SKM-1 (cell line): ENCODE measurements around the gene DDA1.
"Not testable (repeated sequence)": the region's sequence is repeated elsewhere in the genome, so short reads cannot be mapped to it uniquely, and the experiment has no call there.

Source experiments
- DNase-seq: peaks from one replicate; lab custom pipeline; 2025; ENCODE audit not compliant: unreplicated experiment; lab: John Stamatoyannopoulos, UW

Gene DDA1

DNA sequence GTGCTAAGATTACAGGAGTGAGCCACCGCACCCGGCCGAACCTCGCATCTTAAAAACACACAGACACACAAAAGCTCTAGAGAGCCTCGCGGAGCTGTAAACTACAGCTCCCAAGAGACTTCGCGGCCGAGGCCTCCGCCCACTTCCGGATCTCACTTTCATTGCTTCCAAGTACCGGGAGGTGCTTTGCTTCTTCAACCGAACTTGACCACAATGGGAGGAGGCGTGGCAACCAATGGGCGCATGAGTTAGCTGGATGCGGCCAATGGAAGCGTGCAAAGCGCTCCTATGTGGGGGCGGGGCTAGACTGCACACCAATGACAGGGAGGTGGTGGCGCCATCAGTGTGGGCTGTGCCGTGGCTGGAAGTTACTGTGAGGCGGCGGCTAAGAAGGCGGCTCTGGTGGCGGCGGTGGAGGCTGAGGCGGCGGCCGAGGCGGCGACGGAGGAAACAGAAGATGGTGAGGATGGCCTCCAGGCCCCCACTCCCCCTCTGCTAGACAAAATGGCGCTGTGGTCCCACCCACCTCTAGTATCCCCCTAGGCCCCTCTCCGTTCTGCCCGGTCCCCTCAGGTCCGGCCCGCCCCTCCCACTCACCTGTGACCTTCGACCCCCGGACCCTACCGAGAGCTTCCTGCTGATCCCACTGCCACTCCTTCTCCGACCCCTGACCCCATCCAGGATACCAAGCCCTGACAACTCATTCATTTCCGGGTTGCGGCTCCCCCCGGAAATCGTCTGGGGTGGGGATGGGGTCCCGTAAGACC, at the start of gene DDA1:
Gene DDA1, plus strand, starts transcription at position 366 of the 767 bp plus-strand sequence. Its CDS starts 92 bp downstream, at position 458.
- peak; percentile 99 for DNase-seq

DNA sequence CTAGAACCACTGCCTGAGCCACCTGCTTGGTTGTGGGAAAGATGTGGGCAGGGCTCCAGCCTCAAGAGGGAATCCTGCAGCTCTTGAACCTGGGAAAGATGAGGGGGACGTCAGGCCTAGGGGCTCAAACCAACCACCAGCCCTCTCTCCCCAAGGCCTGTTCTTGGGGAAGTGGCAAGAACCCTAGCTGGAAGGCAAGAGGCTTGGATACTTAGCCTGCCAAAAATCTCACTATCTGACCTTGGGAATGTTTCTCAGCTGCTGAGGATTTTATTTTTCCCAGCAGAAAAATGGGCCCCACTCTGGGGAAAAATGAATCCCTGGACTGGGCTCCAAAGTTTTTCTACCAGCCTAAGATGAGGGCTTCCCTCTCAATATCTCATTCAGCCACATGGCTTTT, 49.4 kb upstream of the DDA1 start:
- DNase-seq = no peak

DNA sequence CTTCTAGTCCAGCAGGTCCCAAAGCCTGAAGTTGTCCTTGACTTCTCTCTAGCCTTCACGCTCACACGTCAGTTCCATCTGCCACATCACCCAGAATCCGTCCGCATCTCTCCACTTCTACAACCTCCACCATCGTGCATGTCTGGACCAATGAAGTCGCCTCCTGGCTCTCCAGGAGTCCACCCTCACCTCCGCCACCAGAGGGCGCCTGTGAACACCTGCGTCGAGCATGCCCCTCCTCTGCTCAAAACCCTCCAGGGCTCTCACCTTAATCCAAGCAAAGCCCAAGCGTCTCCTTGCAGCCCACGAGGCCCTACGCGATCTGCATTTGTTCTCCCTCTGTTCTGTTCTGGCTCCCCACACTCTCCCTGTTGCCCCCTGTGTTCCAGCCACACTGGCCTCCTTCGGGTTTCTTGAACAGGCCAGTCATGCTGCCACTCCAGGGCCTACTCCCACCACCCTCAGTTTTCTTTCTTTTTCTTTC, 48.5 kb upstream of the DDA1 start:
- peak; percentile 84 for DNase-seq

DNA sequence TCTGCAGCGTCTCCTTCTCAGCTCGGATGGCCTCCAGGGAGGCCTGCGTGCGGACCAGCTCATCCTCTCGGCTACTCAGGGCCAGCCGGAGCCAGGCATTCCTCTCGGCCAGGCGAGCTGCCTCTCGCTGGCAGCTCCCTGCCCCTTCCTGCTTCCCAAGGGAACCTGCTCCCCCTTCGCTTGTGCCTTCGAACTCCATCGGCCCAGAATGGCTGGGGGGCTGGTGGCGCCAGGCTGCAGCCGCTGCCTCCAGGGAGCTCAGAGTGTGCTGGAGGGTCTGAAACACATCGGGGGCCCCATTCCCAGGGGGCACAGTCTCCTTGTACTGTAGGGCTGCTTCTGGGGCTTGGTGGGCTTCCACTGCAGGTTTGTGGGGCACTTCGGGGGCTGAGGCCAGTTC, 46.8 kb upstream of the DDA1 start:
- no peak for DNase-seq

DNA sequence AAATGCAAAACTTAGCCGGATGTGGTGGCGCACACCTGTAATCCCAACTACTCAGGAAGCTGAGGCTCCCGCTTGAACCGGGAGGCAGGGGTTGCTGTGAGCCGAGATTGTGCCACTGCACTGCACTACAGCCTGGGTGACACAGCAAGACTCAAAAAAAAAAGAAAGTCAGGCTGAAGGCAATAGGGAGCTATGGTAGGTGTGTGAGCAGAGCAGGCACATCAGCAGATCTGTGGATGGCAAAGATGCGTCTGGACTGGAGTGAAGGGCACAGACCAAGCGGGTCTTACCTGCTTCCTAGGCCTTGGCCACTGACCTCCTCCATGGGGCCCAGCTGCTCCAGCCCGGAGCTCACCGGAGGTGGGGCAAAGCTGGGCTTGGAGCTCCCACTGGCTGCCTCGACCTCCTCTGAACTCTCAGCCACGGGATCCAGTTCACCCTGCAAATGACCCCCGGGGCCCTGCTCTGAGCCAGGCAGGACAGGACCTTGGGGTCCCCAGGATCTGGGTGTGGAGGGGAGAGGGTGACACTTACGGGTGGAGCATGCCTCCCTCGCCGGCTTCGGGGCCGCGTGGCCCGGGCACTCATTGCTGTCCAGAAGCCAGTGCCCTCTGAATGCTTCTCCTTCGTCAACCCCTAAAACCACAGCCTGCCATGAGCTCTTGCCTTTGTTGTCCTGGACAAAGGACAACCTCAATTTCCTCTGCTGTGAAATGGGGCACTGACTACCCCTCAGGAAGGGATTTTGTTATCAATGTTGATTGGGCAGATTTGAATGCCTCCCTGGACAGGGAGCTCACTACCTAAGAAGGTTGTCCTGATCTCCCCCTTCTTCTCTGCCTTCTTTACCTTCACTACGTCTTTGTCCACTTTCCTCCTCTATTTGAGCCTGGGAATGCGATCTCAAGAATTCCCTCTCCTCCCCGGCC, 45.4 kb upstream of the DDA1 start:
- DNase-seq = no peak

DNA sequence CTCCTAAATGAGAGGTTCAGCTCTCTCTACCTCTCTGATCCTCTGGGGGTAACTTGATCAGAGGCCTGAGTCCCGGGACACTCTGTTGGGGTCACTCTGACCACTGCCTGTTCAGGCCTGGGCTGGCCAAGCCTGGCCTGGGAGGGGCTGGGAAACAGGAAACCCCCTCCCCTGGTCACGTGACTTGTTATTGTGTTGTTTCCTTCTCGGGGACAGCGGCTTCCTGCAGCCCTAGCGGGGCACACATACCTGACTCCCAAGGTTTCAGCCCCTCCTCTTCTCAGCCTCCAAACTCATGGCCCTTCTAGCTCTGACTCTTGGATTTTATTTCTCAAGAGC, 44.8 kb upstream of the DDA1 start, which contains the start of gene USHBP1:
Gene USHBP1, minus strand, starts transcription at position 105 of the 339 bp plus-strand sequence. CDS start 446 bp downstream, outside the sequence.
- DNase-seq = no peak

DNA sequence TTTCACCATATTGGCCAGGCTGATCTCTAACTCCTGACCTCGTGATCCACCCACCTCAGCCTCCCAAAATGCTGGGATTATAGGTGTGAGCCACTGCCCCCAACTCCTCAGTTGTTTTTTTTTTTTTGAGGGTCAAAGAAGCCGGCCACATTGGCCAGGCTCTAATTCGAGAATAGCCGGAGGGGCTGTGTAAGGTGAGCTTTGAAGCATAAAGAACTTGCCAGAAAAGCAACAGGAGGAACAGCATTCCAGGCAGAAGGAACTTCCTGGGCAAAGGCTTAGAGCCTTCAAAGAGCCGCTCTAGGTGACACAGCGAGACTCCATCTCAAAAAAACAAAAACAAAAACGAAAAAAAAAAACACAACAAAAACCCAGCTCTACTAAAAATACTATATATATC, 43.3 kb upstream of the DDA1 start:
- DNase-seq = no peak

DNA sequence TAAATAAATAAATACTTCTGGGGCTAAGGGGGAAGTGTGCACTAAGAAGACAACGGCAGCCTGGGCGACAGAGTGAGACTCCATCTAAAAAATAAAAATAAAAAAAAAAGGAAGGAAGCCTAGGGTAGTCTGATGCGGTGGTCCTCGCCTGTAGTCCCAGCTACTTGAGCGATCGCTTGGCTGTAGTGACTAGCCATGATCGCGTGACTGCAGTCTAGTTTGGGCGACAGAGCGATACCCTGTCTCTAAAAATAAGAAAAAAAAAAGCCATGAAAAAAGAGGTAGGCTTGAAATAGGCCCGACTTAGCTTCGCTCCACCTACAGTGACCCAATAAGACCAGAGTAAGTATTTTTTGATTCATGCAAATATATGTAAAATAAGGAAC, 42.8 kb upstream of the DDA1 start:
- DNase-seq = no peak

DNA sequence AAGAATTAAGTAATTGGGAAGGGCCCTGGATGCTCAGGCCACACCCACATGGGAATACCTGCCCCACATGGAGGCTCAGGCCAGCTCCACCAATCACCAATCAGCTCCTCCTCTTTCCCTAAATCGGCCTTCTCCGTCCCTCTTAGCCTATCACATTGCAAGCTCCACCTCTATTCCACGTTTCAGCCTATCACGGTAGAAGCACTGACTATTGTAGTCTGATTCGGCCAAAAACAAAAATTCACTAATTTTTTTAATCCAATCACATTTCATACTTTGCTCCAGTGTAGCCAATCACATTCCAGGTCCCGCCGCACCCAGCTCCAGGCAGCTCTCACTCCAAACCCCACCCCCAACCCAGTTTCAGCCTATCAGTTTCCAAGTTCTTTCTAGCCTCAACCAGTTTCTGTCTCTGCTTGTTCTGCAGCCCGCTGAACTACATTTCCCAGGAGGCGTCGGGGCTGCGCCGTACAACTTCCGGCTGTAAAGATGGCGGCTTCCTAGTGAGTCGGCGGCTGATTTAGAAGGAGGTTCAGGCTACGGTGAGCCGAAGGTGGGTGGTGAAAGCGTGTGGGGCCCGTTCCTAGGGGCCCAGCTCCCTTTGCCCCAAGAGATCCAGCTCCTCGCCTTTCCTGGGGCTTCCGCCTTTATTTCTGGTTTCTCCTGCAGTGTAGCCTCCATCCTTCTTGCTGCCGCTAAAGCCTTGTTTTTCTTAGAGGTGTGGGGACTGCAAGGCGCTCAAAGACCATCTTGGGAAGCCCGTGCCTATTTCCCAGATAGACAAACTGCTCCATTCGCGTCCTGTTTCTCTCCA, 42.2 kb upstream of the DDA1 start, which contains the start of gene BABAM1:
Gene BABAM1, plus strand, starts transcription at position 469 of the 814 bp plus-strand sequence. CDS start 1,364 bp downstream, outside the sequence.
- DNase-seq = peak; percentile 97

DNA sequence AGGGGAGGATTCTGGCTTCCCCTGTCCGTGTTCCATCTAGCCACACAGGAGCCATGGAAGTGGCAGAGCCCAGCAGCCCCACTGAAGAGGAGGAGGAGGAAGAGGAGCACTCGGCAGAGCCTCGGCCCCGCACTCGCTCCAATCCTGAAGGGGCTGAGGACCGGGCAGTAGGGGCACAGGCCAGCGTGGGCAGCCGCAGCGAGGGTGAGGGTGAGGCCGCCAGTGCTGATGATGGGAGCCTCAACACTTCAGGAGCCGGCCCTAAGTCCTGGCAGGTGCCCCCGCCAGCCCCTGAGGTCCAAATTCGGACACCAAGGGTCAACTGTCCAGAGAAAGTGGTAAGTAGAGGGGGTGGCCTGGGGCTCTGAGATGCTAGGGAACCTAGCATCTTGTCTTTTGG, 40.6 kb upstream of the DDA1 start:
- DNase-seq = no peak

DNA sequence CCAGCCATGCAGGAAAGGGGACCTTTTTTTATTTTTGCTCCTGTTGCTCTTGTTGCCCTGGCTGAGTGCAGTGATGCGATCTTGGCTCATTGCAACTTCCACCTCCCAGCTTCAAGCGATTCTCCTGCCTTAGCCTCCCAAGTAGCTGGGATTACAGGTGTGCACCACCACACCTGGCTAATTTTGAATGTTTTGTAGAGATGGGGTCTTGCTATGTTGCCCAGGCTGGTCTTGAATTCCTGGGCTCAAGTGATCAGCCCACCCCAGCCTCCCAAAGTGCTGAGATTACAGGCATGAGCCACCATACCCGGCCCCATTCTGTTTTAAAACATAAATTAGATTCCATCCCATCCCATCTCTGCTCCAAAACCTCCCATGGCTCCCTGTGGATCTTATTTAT, 34.5 kb upstream of the DDA1 start:
- DNase-seq = not testable (repeated sequence)

DNA sequence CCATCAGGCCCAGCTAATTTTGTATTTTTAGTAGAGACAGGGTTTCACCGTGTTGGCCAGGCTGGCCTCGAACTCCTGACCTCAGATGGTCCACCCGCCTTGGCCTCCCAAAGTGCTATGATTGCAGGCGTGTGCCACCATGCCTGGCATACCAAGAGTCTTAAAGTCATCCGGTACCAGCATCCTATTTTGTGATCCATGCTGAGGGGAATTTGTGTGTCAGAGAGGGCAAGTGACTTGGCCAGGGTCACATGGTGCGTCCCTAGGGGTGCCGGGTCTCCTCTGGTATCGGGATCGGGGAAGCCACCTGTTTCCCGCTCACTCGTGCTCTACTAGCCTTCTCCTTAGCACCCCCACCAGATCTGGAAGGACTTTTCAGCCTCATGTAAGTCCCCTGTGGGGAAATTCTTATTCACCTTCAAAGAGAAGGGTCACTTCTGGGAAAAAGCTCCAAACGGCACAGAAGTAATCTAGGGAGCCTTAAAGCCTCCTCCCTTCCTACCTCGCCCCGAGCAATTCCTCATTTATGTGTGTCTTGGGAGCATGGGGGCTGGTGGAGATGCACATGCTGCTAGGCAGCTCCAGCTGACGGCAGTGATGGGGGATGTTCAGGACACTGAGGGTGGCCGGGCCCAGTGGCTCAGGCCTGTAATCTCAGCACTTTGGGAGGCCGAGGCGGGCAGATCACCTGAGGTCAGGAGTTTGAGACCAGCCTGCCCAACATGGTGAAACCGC, 33.8 kb upstream of the DDA1 start:
- no peak for DNase-seq

DNA sequence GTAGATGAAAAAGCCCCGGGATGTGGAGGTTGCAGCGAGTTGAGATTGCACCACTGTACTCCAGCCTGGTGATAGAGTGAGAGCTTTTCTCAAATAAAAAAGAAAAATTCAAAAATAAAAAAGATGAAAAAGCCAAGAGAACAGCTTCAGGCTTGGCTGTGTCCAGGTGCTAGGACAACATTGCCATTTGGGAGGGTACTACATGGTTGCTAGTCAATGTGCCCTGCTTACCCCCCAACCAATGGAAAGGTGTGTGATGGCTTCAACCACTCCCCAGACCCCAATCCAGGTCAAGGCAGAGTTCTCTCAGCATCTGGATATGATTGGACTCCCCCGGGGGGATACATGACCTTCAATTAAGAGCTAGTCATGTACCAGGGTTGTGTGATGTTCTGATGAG, 29.9 kb upstream of the DDA1 start:
- DNase-seq = no peak

DNA sequence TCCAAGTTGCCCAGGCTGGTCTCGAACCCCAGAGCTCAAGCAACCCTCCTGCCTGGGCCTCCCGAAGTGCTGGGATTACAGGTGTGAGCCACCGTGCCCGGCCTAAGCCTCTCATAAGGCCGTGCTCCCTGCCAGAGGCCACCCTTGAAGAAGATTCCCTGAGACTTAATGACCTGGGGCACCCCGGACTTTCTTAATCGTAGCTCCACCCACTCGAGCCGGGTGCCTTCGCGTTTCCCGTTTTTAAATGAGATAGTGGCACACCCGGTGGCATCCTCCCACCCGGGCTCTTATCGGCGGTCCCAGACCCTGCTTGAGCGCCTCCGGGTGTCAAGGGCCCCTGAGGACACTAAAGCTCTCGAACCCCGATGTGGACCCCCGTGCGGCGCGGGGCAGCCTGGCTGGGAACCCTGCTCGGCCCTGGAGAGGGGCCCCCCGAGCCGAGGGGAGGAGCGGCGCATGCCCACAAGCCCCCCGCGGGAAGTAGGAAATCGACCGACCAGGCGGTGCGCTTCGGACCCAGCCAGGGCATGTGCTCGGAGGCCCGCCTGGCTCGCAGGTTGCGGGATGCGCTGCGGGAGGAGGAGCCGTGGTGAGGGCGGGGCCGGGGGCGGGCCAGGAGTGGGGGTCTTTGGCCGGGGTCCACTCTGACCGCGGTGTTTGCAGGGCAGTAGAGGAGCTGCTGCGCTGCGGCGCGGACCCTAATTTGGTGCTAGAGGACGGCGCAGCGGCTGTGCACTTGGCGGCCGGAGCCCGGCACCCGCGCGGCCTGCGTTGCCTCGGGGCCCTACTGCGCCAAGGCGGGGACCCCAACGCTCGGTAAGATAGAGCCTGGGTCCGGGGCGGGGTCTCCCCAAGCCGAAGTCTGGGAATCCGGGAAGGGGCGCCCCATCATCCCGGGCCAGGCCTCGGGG, 27.7 kb upstream of the DDA1 start, which contains the start of gene ANKLE1:
Gene ANKLE1, plus strand, starts transcription at position 511 of the 914 bp plus-strand sequence. Its CDS starts 20 bp downstream, at position 531.
- DNase-seq = peak; percentile 58

DNA sequence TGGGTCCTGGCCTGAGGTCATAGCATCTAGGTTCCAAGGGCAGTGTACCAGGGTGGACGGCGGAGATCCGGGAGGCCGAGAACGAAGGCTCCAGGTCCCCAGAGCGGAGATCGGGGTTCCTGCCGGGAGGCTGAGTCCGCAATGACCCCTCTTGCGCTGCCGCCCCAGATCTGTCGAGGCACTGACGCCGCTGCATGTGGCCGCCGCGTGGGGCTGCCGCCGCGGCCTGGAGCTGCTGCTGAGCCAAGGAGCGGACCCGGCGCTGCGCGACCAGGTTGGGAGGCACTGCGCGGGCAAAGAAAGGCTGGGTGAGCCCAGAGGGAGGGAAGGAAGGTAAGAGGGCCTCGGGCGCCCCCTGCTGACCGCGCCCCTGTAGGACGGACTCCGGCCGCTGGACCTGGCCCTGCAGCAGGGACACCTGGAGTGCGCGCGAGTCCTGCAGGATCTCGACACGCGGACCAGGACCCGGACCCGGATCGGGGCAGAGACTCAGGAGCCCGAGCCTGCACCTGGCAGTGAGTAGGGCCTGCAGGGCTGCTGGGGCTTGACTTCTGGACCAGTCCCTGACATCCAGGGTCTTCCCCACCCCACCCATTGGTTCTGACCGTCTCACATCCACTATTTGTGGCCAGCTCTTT, 26.8 kb upstream of the DDA1 start:
- DNase-seq = peak; percentile 70

DNA sequence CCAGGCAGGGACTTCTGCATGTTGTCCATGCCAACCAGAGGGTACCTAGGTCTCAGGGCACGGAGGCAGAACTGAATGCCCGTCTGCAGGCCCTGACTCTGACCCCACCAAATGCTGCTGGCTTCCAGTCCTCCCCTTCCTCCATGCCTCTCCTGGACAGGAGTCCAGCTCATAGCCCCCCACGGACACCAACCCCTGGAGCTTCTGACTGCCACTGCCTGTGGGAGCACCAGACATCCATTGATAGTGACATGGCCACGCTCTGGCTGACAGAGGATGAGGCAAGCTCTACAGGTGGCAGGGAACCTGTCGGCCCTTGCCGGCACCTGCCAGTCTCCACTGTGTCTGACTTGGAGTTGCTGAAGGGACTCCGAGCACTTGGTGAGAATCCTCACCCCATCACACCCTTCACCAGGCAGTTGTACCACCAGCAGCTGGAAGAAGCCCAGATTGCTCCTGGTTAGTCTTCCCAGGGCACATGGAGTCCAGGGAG, 25.8 kb upstream of the DDA1 start:
- DNase-seq = no peak

DNA sequence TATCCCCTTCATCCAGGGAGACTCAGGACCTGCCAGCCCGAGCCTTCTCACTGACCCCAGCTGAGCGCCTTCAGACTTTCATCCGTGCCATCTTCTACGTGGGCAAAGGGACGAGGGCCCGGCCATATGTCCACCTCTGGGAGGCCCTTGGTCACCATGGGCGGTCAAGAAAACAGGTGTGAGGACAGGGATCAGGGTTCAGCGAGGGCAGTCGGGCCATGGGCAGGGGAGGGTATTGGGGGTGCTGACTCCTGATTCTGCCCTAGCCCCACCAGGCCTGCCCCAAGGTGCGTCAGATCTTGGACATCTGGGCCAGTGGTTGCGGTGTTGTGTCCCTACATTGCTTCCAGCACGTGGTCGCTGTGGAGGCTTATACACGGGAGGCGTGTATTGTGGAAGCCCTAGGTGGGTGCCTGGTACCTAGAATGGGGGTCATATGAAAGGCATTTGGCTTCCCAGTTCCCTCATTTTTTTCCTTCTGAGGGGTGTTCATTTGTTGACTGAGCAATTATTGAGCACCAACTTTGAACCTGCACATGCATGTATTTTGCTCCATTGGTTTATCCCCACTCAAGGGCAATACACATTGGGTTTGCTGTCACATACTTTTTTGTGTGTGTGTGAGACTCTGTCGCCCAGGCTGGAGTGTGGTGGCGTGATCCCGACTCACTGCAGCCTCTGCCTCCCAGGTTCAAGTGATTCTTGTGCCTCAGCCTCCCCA, 23.8 kb upstream of the DDA1 start:
- no peak for DNase-seq

DNA sequence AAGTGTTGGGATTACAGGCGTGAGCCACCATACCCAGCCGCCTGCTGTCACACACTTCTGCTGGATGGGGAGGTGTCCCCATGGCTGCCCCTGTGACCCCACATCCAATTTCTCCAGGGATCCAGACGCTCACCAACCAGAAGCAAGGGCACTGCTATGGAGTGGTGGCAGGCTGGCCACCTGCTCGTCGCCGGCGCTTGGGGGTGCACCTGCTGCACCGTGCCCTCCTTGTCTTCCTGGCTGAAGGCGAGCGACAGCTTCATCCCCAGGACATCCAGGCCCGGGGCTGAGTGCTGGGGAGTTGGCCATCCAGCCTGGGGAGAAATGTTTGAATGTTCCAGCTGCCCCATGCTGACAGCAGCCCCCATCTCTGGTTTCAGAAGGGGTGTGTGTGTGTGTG, 23.1 kb upstream of the DDA1 start:
- no peak for DNase-seq
